Islet of Langerhans (tissue), 1 donor: ENCODE data around the gene STUM.
"Not testable (repeated sequence)": the region's sequence is repeated elsewhere in the genome, so short reads cannot be mapped to it uniquely, and the experiment has no call there.

ENCODE experiments used
- FAIRE-seq: peaks from one replicate; lab custom pipeline; 2011; peaks lifted over from hg19 to GRCh38; lab: Jason Lieb, UNC

The STUM gene

GRCh38 chr1:226627924-226628611 lies 79.5 kb downstream of the STUM start:
- FAIRE-seq, result no peak

DNA sequence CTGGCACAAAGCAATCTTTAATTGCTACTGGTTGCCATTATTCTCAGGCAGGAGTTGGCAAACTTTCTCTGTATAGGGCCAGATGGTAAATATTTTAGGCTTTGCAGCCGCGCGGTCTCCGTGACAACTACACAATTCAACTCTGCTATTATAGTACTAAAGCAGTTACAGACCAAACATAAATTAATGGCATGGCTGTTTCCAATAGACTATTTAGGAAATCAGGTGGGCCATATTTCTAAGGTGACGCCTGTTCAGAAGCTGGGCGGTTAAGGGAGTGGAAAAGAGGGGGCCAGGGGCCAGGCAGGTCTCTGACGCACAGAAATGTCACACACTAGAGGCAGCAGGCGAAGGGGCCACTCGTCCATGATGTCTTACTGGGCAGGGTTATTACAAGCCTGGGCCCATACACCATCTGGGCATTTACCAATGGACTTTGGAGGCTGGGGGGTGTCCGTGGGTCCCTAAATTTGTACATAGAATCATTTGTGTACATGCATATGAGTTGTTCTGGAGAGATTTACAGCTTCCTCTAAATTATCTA lies 80.1 kb downstream of the STUM start:
- no peak for FAIRE-seq

- no peak for FAIRE-seq
Observed at GRCh38 chr1:226629210-226629895, 80.8 kb downstream of the STUM start.

GRCh38 chr1:226629896-226630550 lies 81.5 kb downstream of the STUM start:
- no peak for FAIRE-seq

GRCh38 chr1:226630592-226630991 lies 82.0 kb downstream of the STUM start:
- FAIRE-seq, result no peak

GRCh38 chr1:226631229-226632000 lies 82.9 kb downstream of the STUM start:
- FAIRE-seq, result no peak

DNA sequence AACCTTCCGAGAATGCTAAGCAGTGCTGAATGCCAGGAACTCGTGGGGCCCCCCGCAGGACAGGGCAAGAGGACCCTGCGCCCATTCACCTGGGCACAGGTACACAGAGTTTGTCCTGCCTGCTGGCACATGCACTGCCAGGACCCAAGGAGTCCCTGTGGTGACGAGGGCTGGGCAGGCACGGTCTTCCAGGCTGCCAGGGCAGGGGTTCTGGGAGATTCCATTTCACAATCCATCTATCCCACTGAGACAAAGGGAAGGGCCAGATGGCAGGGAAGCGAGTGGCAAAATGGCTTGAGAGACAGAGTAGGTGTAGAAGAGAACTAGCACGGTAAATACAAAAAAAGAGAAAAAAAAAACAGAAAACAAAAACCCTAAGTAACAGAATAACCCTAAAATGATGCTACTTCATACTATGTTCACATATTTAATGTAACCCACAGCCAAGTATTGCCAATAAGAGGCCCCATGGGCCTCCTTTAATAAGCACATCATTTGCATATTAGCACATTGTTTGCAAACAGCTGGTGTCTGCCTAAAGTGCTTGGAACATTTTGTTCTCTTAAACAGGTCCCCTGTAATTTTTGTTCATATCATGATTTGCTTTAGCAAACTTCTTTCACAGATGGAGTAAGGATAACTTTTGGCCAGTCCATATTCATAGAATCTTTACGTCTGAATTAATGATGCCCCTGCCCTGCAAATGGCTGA lies 83.8 kb downstream of the STUM start:
- FAIRE-seq, result no peak

DNA sequence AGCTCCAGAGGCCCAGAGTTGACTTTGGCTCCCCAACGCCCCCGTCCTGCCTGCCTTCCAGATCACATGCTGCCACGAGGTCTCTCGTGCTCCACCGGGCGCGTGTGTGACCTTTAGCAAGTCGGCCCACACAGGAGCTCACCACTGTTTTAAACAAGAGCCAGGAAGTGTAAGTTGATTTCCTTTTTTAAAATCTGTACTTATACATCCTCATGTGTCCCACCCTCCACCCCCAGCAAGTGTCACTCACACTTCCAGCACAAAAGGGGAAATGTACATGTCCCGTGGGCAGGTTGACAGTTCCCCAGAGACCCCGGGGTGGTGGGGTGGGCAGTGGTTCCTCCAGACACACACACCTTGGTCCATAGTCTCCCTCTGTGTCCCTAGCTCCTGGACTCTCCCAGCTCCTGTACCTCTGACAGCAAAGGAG lies 84.4 kb downstream of the STUM start:
- no peak for FAIRE-seq

DNA sequence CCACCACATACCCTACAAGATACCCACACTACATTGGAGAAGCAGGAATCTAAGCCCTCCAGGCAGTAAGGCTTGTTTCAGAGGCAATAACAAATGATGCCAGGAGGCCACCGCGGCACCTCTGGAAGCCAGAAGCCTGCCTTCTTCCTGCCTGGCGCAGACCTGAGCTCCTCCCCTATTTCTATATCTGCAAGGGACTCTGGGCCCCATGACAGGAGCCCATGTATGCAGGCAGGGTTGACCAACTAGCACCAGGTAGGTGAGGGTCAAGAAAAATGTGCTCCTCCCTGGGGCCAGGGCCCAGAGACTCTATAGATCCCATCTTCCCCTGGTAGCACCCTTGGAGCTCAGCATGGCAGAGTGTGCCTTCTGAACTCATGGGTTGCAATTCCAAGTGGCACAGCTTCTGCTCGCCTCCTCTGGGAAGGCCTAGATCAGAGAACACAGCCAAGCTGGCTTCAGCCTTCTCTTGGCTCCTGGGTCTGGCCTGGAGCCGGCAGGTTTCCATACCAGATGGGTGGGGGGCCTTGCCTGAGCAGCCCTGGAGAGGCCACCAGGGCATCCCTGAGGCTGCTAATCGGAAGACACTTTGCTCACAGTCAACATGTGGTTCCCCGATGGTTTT lies 85.1 kb downstream of the STUM start:
- FAIRE-seq, result no peak

GRCh38 chr1:226634166-226634588 lies 85.6 kb downstream of the STUM start:
- FAIRE-seq, result no peak

DNA sequence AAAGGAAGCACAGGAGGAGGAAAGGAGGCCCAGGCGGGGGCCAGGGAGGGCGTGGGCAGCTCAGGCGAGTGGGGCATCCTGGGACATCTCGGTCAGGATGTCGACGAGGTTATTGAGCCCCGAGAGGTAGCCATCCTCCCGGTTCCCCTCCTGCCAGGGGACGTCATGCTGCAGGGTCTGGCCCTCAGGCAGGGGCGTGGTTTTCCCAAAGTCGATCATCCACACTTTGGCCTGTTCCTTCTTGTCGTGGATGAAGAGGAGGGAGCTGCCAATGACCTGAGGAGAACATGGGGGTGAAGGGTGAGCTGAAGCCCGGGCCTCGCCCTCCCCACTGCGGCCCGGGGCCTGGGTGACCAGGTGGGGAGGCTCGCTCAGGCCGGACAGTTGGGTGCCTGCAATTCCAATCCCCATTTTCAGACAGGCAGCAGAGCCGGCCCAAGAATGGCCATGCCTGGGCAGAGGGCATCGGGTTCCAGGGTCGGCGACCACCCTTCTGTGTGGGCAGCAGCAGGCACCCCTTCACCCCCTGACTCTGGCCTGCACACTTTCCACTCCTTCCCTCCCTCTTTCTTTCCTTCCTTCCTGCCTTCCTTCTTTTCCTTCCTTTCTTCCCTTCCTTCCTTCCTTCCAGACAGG lies 86.2 kb downstream of the STUM start:
- peak; percentile 96 for FAIRE-seq

DNA sequence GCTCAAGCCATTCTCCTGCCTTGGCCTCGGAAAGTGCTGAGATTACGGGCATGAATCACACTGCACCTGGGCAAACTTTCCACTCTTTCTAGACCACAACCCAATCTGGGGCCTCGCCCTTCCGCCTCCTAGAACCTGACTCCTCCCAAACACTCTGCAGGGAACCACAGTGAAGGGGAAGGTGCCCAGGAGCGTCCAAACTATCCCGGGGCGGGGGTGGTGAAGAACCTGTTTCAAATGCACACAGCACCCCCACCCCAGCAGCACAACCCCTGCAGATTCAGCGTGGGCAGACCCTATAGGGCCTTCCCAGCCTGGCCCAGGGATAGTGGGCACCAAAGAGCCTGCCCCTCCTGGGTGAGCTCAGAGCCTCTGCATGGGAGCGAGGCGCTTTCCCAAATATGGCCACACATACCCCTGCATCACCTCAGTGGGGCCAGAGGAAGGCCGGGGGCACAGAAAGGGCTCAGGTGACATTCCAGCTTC lies 86.9 kb downstream of the STUM start:
- FAIRE-seq, result no peak

GRCh38 chr1:226636847-226637096 lies 88.2 kb downstream of the STUM start:
- FAIRE-seq, result no peak

DNA sequence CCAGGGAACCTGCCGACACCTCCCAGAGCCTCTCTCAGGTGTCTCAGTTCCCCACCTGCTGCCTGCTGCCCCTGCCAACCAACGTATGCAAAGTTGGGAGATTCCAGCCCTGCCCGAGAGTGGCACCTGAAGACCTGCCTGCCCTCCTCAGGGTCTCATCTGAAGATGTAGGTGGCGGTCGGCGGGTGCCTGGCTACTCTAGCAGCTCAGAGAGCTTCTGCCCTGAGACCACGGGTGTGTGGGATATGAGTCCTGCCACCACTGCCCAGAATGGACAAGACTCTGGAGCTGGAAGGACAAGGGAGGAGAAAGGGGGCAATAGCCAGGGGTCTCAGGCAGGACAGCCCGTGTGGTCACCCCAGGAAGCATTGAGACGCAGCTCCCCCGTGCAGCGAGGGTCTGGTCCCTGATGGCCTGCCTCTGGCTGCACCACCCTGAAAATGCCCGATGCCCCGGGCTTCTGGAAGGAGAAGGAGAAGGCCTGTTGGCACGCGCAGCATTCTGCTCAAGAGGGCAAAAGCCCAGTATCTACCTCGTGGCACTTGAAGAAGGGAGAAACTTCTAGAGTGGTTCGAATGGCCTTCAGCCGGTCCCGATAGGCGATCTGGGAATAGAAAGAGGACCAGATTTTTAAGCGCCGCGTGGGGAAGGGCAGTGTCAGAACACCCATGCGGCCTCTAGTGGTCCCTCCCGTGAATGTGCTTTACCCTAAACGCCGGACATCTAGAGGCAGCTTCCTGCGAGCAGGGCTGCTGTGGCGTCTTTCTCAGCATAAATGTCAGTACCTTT lies 88.8 kb downstream of the STUM start:
- FAIRE-seq, result no peak

- no peak for FAIRE-seq
Observed at GRCh38 chr1:226638001-226638601, 89.5 kb downstream of the STUM start.

DNA sequence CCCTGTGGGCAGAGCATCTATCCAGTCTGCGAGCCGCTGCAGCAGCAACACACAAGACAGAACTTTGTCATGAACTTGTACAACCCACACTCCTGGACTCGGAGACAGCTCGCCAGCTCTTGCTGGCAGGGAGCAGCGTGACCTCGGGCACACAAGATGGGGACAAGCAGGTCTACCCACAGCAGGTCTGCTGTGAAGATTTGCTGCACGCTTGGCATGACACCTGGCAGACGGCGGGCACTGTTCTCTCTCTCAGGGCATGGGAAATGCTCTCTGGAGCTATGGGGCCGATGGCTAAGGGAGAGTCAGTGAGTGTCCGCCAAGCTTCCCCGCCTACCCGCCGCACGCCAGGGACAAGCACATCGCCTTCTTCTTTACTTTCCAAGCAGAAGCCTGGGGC lies 90.0 kb downstream of the STUM start:
- FAIRE-seq, result no peak

- FAIRE-seq, result not testable (repeated sequence)
Observed at GRCh38 chr1:226639206-226639605, 90.6 kb downstream of the STUM start.

- no peak for FAIRE-seq
Observed at GRCh38 chr1:226639631-226640061, 91.1 kb downstream of the STUM start.

- no peak for FAIRE-seq
Observed at GRCh38 chr1:226640321-226641136, 92.0 kb downstream of the STUM start.
